Omental fat pad (tissue), 4 donors: Measurements from ENCODE around the gene CLEC4G. TPM values are rescaled to one million over a fixed set of nuclear protein-coding genes. Genes with fewer than 3 reads are reported as not detected.

Source experiments
- ATAC-seq: fragments of 150-250 bp; one replicate; pipeline ENCODE4 v1.9.1; 2016; ENCODE audit warnings: mild to moderate bottlenecking, moderate library complexity; ENCODE audit not compliant: low FRiP score
- DNase-seq: peaks from one replicate; pipeline ENCODE4 v3.0.0-alpha.2; 2019; ENCODE audit warnings: low spot score
- total RNA-seq, 4 donors: library from RNA; depleted of rRNA; stranded (reverse); fragments of >200 nt; gene quantifications; one replicate each; pipeline ENCODE4 v1.1.0, GENCODE V29; 2016
- TF ChIP-seq, protein P1 (sequence below), 3 donors: fragments of 450-650 bp; IDR thresholded peaks; one replicate each; pipeline ENCODE4 v1.5.1; 2016 to 2017; ENCODE audit warnings: antibody characterized with exemption in 3 of 3, mild to moderate bottlenecking in 3 of 3, moderate library complexity in 2 of 3

CLEC4G gene
- total RNA-seq, 4 donors from 2014 or later = 2.3 to 9.3 (median 6.0) TPM

DNA sequence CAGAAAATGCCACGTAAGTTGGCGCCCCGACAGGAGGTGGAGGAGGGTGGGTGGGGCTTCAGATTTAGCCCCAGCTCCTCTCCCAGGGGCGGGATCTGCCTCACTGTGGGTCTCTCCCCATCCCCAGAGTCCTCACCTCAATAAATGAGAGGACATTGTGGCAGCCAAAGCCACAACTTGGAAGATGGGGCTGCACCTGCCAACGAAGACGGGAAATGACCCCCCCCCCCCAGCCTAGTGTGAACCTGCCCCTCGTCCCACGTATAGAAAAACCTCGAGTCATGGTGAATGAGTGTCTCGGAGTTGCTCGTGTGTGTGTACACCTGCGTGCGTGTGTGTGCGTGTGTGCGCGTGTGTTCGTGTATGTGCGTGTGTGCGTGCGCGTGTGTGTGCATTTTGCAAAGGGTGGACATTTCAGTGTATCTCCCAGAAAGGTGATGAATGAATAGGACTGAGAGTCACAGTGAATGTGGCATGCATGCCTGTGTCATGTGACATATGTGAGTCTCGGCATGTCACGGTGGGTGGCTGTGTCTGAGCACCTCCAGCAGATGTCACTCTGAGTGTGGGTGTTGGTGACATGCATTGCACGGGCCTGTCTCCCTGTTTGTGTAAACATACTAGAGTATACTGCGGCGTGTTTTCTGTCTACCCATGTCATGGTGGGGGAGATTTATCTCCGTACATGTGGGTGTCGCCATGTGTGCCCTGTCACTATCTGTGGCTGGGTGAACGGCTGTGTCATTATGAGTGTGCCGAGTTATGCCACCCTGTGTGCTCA is 52.7 kb downstream of the CLEC4G start:
- ATAC-seq (no peak), DNase-seq (no peak)
- TF ChIP-seq, protein P1, sequence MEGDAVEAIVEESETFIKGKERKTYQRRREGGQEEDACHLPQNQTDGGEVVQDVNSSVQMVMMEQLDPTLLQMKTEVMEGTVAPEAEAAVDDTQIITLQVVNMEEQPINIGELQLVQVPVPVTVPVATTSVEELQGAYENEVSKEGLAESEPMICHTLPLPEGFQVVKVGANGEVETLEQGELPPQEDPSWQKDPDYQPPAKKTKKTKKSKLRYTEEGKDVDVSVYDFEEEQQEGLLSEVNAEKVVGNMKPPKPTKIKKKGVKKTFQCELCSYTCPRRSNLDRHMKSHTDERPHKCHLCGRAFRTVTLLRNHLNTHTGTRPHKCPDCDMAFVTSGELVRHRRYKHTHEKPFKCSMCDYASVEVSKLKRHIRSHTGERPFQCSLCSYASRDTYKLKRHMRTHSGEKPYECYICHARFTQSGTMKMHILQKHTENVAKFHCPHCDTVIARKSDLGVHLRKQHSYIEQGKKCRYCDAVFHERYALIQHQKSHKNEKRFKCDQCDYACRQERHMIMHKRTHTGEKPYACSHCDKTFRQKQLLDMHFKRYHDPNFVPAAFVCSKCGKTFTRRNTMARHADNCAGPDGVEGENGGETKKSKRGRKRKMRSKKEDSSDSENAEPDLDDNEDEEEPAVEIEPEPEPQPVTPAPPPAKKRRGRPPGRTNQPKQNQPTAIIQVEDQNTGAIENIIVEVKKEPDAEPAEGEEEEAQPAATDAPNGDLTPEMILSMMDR (IDR thresholded peaks at IDR 0.05) = no peak

Other genes with a start within 250 kb of the CLEC4G start
- gene PEX11G, start 243.1 kb downstream of the CLEC4G start, total RNA-seq = 1 to 10 TPM; 4.4 to 9.9 (median 4.7) TPM
- gene ZNF358, start 216.0 kb downstream of the CLEC4G start, total RNA-seq = 10 to 100 TPM; 31.9 to 49.8 (median 36.6) TPM
- 10 to 100 TPM; 24.5 to 41.1 (median 31.9) TPM for gene MCOLN1, start 209.5 kb downstream of the CLEC4G start, total RNA-seq
- gene PNPLA6, start 196.4 kb downstream of the CLEC4G start, total RNA-seq = 10 to 100 TPM; 50.3 to 92.4 (median 64.6) TPM
- gene CAMSAP3, start 136.2 kb downstream of the CLEC4G start, total RNA-seq = 1 to 10 TPM in 1 of 4 donors, under 1 TPM in 2, not detected in 1; 0.36 to 1.0 (median 0.69) TPM
- 10 to 100 TPM; 22.5 to 37.0 (median 27.8) TPM for gene XAB2, start 102.6 kb downstream of the CLEC4G start, total RNA-seq
- 10 to 100 TPM; 11.2 to 22.8 (median 17.0) TPM for gene PET100, start 102.3 kb downstream of the CLEC4G start, total RNA-seq
- gene PCP2, start 98.4 kb downstream of the CLEC4G start, total RNA-seq = not detected
- gene STXBP2, start 95.0 kb downstream of the CLEC4G start, total RNA-seq = 10 to 100 TPM; 29.7 to 46.1 (median 37.7) TPM
- gene RETN, start 63.1 kb downstream of the CLEC4G start, total RNA-seq = 1 to 10 TPM in 1 of 4 donors, not detected in 3; 1.6 TPM
- gene MCEMP1, start 55.0 kb downstream of the CLEC4G start, total RNA-seq = 1 to 10 TPM; 2.2 to 6.5 (median 3.4) TPM
- gene TRAPPC5, start 51.3 kb downstream of the CLEC4G start, total RNA-seq = 10 to 100 TPM; 54.1 to 83.6 (median 76.7) TPM
- 1 to 10 TPM in 2 of 4 donors, under 1 TPM in 2; 0.65 to 1.8 (median 1.0) TPM for gene FCER2, start 30.0 kb downstream of the CLEC4G start, total RNA-seq
- 10 to 100 TPM; 12.7 to 21.8 (median 17.2) TPM for gene CD209, start 15.4 kb upstream of the CLEC4G start, total RNA-seq
- under 1 TPM in 2 of 4 donors, not detected in 2; 0.56 to 0.93 TPM for gene CLEC4M, start 31.1 kb upstream of the CLEC4G start, total RNA-seq
- gene EVI5L, start 98.1 kb upstream of the CLEC4G start, total RNA-seq = 10 to 100 TPM in 1 of 4 donors, 1 to 10 TPM in 3; 6.9 to 10.8 (median 7.9) TPM
- gene PRR36, start 142.3 kb upstream of the CLEC4G start, total RNA-seq = not detected
- gene LRRC8E, start 156.4 kb upstream of the CLEC4G start, total RNA-seq = 1 to 10 TPM in 3 of 4 donors, under 1 TPM in 1; 0.79 to 6.5 (median 3.0) TPM
- 10 to 100 TPM; 12.9 to 13.7 (median 13.6) TPM for gene MAP2K7, start 171.8 kb upstream of the CLEC4G start, total RNA-seq
- gene TGFBR3L, start 182.7 kb upstream of the CLEC4G start, total RNA-seq = not detected
- 10 to 100 TPM in 3 of 4 donors, 1 to 10 TPM in 1; 4.7 to 13.1 (median 12.3) TPM for gene SNAPC2, start 188.2 kb upstream of the CLEC4G start, total RNA-seq
- 1 to 10 TPM in 3 of 4 donors, not detected in 1; 1.6 to 3.7 (median 2.0) TPM for gene CTXN1, start 194.0 kb upstream of the CLEC4G start, total RNA-seq
- gene TIMM44, start 211.6 kb upstream of the CLEC4G start, total RNA-seq = 10 to 100 TPM; 44.3 to 53.3 (median 47.6) TPM